ENCODE measurements around the gene NTM. TPM values are rescaled to one million over a fixed set of nuclear protein-coding genes. Genes with fewer than 3 reads are reported as not detected.

Gene NTM
- total and polyA plus RNA-seq, 2 experiments from 2014 or later = 2.2 to 4.9 TPM

- Histone ChIP-seq H3K27ac (no peak overlapping the region), H3K36me3 (replicated peaks; ENCODE audit: insufficient read depth, low read depth) (no peaks in the 10 kb centered on the region), H3K9me2 (replicated peaks; ENCODE audit: insufficient read depth) (no peaks in the 10 kb centered on the region), H3K4me2 (no peak overlapping the region), H3K9me3 (ENCODE audit: low read depth) (no peaks in the 10 kb centered on the region), H2AFZ (no peak overlapping the region), H3K79me2 (no peaks in the 10 kb centered on the region), H4K20me1 (ENCODE audit: insufficient read depth, poor library complexity, severe bottlenecking) (no peaks in the 10 kb centered on the region), H3K4me1 (ENCODE audit: insufficient read depth) (no peaks in the 10 kb centered on the region), H3K27me3 (no peaks in the 10 kb centered on the region), H3K4me3 (no peak overlapping the region)
- DNase-seq (ENCODE audit: low spot score) = no peak
- 83% methylated on average over 15 of the region's 15 CpGs for WGBS (ENCODE audit: low lambda C conversion rate, missing lambda C conversion rate)
- no peak for TF ChIP-seq EZH2 (IDR thresholded peaks at IDR 0.05; ENCODE audit: borderline replicate concordance)
- TF ChIP-seq EZH2phosphoT487 (IDR thresholded peaks at IDR 0.05; ENCODE audit: low read depth, severe bottlenecking, unreplicated experiment) = no peak
- no peak for TF ChIP-seq CTCF (IDR thresholded peaks at IDR 0.05; ENCODE audit: poor library complexity)
Observed at GRCh38 chr11:132174362-132175255, 804.2 kb downstream of the NTM start.

- Histone ChIP-seq H3K27ac (no peak overlapping the region), H2AFZ (no peak overlapping the region), H3K4me3 (no peak overlapping the region), H3K4me1 (ENCODE audit: insufficient read depth) (no peaks in the 10 kb centered on the region), H3K9me2 (replicated peaks; ENCODE audit: insufficient read depth) (no peaks in the 10 kb centered on the region), H3K4me2 (no peak overlapping the region), H3K9me3 (ENCODE audit: low read depth) (no peaks in the 10 kb centered on the region), H3K79me2 (no peaks in the 10 kb centered on the region), H3K36me3 (replicated peaks; ENCODE audit: insufficient read depth, low read depth) (no peaks in the 10 kb centered on the region), H3K27me3 (no peaks in the 10 kb centered on the region), H4K20me1 (ENCODE audit: insufficient read depth, poor library complexity, severe bottlenecking) (no peaks in the 10 kb centered on the region)
- DNase-seq (ENCODE audit: low spot score) = peak; percentile 62
- TF ChIP-seq CTCF (IDR thresholded peaks at IDR 0.05; ENCODE audit: poor library complexity) = no peak
- no peak for TF ChIP-seq EZH2 (IDR thresholded peaks at IDR 0.05; ENCODE audit: borderline replicate concordance)
- no peak for TF ChIP-seq EZH2phosphoT487 (IDR thresholded peaks at IDR 0.05; ENCODE audit: low read depth, severe bottlenecking, unreplicated experiment)
- WGBS (ENCODE audit: low lambda C conversion rate, missing lambda C conversion rate) = 19% methylated on average over 1 of the region's 1 CpG
Observed at GRCh38 chr11:132177106-132177505, 806.7 kb downstream of the NTM start.

GRCh38 chr11:132184079-132184478 is 813.7 kb downstream of the NTM start:
- no peaks in the 10 kb centered on the region for H3K27me3 ChIP-seq
- H3K4me1 ChIP-seq (ENCODE audit: insufficient read depth) = no peaks in the 10 kb centered on the region
- H3K9me3 ChIP-seq (ENCODE audit: low read depth) = no peaks in the 10 kb centered on the region
- H4K20me1 ChIP-seq (ENCODE audit: insufficient read depth, poor library complexity, severe bottlenecking) = no peaks in the 10 kb centered on the region
- H3K4me3 ChIP-seq = no peak overlapping the region
- no peaks in the 10 kb centered on the region for H3K9me2 ChIP-seq (replicated peaks; ENCODE audit: insufficient read depth)
- no peak overlapping the region for H2AFZ ChIP-seq
- H3K27ac ChIP-seq = no peak overlapping the region
- DNase-seq (ENCODE audit: low spot score) = no peak
- TF ChIP-seq EZH2phosphoT487 (IDR thresholded peaks at IDR 0.05; ENCODE audit: low read depth, severe bottlenecking, unreplicated experiment) (no peak), CTCF (IDR thresholded peaks at IDR 0.05; ENCODE audit: poor library complexity) (no peak), EZH2 (IDR thresholded peaks at IDR 0.05; ENCODE audit: borderline replicate concordance) (no peak)
- no peaks in the 10 kb centered on the region for H3K79me2 ChIP-seq
- WGBS (ENCODE audit: low lambda C conversion rate, missing lambda C conversion rate) = 79% methylated on average over 4 of the region's 4 CpGs
- no peaks in the 10 kb centered on the region for H3K36me3 ChIP-seq (replicated peaks; ENCODE audit: insufficient read depth, low read depth)
- no peak overlapping the region for H3K4me2 ChIP-seq

Data from hepatocyte (in vitro differentiated cells).